ENCODE results near the gene ZNF439. TPM values are rescaled to one million over a fixed set of nuclear protein-coding genes. Genes with fewer than 3 reads are reported as not detected.

ZNF439 gene
- total and polyA plus RNA-seq, 2 of the 13 experiments (the other 11 are each of a cell fraction or from before 2014, with no cell fraction given): 2.9 to 4.9 TPM

DNA sequence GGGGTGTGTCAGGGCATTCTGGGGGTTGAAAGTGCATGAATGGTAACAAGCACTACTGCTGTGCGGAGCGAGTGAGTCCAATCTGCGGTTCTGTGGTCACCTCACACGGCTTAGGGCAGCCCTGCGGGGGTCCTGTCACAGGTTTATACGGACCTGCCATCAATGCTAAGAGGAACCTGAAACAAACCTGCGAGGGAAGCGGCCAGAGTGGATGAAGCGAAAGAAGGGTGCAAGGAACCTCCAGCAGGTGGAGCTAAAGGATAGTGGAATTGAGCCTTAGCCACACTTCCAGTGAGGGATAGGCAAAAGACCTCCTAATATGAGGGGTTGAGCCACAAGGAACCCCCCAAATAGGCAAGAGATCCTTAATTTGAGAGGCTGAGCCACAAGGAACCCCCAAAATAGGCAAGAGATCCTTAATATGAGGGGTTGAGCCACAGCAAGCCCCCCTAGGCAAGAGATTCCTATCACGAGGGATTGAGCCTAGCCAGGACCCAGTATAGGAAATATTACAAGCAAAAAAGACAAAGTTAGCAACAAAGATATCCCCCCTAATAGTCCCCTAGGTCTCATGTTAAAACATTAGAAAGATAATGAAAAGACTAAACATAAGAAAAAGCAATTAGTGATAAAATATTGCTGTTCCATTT, 32.8 kb downstream of the ZNF439 start (continued):
- TF ChIP-seq, protein P1, sequence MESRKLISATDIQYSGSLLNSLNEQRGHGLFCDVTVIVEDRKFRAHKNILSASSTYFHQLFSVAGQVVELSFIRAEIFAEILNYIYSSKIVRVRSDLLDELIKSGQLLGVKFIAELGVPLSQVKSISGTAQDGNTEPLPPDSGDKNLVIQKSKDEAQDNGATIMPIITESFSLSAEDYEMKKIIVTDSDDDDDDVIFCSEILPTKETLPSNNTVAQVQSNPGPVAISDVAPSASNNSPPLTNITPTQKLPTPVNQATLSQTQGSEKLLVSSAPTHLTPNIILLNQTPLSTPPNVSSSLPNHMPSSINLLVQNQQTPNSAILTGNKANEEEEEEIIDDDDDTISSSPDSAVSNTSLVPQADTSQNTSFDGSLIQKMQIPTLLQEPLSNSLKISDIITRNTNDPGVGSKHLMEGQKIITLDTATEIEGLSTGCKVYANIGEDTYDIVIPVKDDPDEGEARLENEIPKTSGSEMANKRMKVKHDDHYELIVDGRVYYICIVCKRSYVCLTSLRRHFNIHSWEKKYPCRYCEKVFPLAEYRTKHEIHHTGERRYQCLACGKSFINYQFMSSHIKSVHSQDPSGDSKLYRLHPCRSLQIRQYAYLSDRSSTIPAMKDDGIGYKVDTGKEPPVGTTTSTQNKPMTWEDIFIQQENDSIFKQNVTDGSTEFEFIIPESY (CRISPR knock-in tag; IDR thresholded peaks at IDR 0.05): no peak
- TF ChIP-seq ZNF44 (CRISPR knock-in tag; IDR thresholded peaks at IDR 0.05) (no peak), ZBTB44 (CRISPR knock-in tag; IDR thresholded peaks at IDR 0.05) (no peak), FOXK1 (CRISPR knock-in tag; IDR thresholded peaks at IDR 0.05; ENCODE audit: borderline replicate concordance, low read depth) (no peak), ZNF33B (CRISPR knock-in tag; IDR thresholded peaks at IDR 0.05) (no peak), ZMAT3 (CRISPR knock-in tag; conservative IDR thresholded peaks at IDR 0.05) (no peak), ZNF253 (CRISPR knock-in tag; IDR thresholded peaks at IDR 0.05; ENCODE audit: borderline replicate concordance) (no peak), MAZ (IDR thresholded peaks at IDR 0.05; ENCODE audit: borderline replicate concordance, low read depth, low read length) (no peak), MAZ (CRISPR knock-in tag; IDR thresholded peaks at IDR 0.05; ENCODE audit: low read depth) (no peak), ZFX (CRISPR knock-in tag; IDR thresholded peaks at IDR 0.05; ENCODE audit: low read depth) (no peak), ZSCAN30 (CRISPR knock-in tag; IDR thresholded peaks at IDR 0.05) (no peak), ZNF343 (CRISPR knock-in tag; IDR thresholded peaks at IDR 0.05) (no peak), MXD3 (CRISPR knock-in tag; IDR thresholded peaks at IDR 0.05) (no peak), JUND (CRISPR knock-in tag; IDR thresholded peaks at IDR 0.05) (no peak), HOXA9 (CRISPR knock-in tag; IDR thresholded peaks at IDR 0.05; ENCODE audit: borderline replicate concordance) (no peak), MAFG (CRISPR knock-in tag; IDR thresholded peaks at IDR 0.05) (no peak)
- TF ChIP-seq, protein P2, sequence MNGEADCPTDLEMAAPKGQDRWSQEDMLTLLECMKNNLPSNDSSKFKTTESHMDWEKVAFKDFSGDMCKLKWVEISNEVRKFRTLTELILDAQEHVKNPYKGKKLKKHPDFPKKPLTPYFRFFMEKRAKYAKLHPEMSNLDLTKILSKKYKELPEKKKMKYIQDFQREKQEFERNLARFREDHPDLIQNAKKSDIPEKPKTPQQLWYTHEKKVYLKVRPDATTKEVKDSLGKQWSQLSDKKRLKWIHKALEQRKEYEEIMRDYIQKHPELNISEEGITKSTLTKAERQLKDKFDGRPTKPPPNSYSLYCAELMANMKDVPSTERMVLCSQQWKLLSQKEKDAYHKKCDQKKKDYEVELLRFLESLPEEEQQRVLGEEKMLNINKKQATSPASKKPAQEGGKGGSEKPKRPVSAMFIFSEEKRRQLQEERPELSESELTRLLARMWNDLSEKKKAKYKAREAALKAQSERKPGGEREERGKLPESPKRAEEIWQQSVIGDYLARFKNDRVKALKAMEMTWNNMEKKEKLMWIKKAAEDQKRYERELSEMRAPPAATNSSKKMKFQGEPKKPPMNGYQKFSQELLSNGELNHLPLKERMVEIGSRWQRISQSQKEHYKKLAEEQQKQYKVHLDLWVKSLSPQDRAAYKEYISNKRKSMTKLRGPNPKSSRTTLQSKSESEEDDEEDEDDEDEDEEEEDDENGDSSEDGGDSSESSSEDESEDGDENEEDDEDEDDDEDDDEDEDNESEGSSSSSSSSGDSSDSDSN (CRISPR knock-in tag; IDR thresholded peaks at IDR 0.05): no peak
- TF ChIP-seq, protein P3, sequence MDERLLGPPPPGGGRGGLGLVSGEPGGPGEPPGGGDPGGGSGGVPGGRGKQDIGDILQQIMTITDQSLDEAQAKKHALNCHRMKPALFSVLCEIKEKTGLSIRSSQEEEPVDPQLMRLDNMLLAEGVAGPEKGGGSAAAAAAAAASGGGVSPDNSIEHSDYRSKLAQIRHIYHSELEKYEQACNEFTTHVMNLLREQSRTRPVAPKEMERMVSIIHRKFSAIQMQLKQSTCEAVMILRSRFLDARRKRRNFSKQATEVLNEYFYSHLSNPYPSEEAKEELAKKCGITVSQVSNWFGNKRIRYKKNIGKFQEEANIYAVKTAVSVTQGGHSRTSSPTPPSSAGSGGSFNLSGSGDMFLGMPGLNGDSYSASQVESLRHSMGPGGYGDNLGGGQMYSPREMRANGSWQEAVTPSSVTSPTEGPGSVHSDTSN (CRISPR knock-in tag; IDR thresholded peaks at IDR 0.05): no peak
- TF ChIP-seq, protein P4, sequence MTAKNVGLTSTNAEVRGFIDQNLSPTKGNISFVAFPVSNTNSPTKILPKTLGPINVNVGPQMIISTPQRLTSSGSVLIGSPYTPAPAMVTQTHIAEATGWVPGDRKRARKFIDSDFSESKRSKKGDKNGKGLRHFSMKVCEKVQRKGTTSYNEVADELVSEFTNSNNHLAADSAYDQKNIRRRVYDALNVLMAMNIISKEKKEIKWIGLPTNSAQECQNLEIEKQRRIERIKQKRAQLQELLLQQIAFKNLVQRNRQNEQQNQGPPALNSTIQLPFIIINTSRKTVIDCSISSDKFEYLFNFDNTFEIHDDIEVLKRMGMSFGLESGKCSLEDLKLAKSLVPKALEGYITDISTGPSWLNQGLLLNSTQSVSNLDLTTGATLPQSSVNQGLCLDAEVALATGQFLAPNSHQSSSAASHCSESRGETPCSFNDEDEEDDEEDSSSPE (CRISPR knock-in tag; IDR thresholded peaks at IDR 0.05): no peak
- TF ChIP-seq, protein P5, sequence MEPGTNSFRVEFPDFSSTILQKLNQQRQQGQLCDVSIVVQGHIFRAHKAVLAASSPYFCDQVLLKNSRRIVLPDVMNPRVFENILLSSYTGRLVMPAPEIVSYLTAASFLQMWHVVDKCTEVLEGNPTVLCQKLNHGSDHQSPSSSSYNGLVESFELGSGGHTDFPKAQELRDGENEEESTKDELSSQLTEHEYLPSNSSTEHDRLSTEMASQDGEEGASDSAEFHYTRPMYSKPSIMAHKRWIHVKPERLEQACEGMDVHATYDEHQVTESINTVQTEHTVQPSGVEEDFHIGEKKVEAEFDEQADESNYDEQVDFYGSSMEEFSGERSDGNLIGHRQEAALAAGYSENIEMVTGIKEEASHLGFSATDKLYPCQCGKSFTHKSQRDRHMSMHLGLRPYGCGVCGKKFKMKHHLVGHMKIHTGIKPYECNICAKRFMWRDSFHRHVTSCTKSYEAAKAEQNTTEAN (CRISPR knock-in tag; conservative IDR thresholded peaks at IDR 0.05): no peak
